GM12891 (cell line): ENCODE measurements around the gene MOB3C.

ENCODE experiments used
- PAX5 ChIP-seq: IDR thresholded peaks from 2 replicates; pipeline ENCODE4 v1.6.1; 2011; ENCODE audit warnings: low read length, moderate library complexity, mild to moderate bottlenecking; ENCODE audit not compliant: insufficient read depth, severe bottlenecking
- POLR2A ChIP-seq: IDR thresholded peaks from 2 replicates; pipeline ENCODE4 v1.6.1; 2011; ENCODE audit warnings: low read depth, low read length, control low read depth
- POLR2AphosphoS5 ChIP-seq: IDR thresholded peaks from 2 replicates; pipeline ENCODE4 v1.6.1; 2011; ENCODE audit warnings: low read depth, low read length, control low read depth
- POU2F2 ChIP-seq: IDR thresholded peaks from 2 replicates; pipeline ENCODE4 v1.6.1; 2011; ENCODE audit warnings: low read depth, mild to moderate bottlenecking, control low read depth, low read length, moderate library complexity
- SPI1 ChIP-seq: IDR thresholded peaks from 2 replicates; pipeline ENCODE4 v1.6.1; 2011; ENCODE audit warnings: low read depth, low read length, control low read depth
- TAF1 ChIP-seq: IDR thresholded peaks from 2 replicates; pipeline ENCODE4 v1.6.1; 2011; ENCODE audit warnings: low read depth, low read length, control low read depth

DNA sequence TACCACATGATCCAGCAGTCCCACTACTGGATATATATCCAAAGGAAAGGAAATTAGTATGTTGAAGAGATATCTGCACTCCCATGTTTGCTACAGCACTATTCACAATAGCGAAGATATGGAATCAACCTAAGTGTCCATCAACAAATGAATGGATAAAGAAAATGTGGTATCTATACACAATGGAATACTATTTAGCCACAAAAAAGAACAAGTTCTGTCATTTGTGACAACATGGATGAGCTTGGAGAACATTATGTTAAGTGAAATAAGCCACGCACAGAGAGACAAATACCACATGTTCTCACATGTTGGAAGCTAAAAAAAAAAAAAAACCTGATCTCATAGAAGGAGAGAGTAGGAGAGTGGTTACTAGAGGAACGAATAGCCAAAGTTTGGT is 33.9 kb upstream of the MOB3C start:
- TF ChIP-seq POLR2A: no peak
- TF ChIP-seq POLR2AphosphoS5: no peak
- TF ChIP-seq TAF1: no peak
- TF ChIP-seq SPI1: no peak
- no peak for TF ChIP-seq PAX5
- no peak for TF ChIP-seq POU2F2
